Fibroblast of skin of scalp (primary cell): ENCODE results near the gene GIPC3.

Source experiments
- DNase-seq: peaks from one replicate; pipeline ENCODE4 v3.0.0-alpha.2; 2013

Gene GIPC3

DNA sequence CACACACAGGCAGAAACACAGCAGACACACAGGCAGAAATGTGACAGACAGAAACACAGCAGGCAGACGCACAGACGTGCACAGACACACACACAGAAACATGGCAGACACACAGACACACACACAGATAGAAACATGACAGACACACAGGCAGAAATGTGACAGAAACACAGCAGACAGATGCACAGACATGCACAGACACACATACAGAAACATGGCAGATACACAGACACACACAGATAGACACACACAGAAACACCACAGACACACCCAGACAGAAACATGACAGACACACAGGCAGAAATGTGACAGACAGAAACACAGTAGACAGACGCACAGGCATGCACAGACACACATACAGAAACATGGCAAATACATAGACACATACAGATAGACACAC is 20.1 kb downstream of the GIPC3 start:
- DNase-seq, result no peak

DNA sequence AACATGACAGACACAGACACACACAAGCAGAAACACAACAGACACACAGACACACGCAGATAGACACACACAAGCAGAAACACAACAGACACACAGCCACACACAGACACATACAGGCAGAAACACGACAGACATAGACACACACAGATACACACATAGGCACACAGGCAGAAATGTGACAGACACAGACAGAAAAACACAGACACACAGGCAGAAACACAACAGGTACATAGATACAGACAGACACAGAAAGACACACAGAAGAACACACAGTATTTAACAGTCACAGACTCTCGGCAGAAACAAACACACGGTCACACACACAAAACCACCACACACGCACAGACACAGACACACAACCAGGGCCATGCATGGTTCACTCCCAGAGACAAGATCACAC is 20.5 kb downstream of the GIPC3 start:
- DNase-seq, result no peak

DNA sequence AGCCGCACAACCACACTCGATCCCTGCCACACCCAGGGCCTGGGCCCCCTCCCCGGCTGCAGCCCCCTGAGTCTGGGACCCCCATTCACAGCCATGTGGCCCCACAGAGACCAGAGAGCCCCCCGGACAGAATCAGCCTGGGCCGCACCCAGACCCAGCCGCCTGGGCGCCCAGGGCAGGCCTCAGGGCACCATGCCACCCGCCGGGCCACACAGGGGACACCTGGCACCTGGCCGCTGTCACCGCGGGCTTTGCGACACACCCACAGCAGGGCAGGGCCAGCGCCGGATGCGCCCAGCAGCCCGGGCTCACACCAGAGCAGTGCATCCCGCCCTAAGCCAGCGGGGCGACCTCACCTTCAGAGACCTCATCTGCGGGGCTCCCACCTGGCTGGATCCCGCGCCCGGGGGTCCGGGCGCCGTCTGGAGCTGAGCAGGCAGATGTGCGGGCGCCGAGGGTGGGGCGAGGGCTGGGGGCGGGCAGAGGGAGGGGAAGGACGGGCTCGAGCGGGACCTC is 21.0 kb downstream of the GIPC3 start:
- DNase-seq, result no peak

DNA sequence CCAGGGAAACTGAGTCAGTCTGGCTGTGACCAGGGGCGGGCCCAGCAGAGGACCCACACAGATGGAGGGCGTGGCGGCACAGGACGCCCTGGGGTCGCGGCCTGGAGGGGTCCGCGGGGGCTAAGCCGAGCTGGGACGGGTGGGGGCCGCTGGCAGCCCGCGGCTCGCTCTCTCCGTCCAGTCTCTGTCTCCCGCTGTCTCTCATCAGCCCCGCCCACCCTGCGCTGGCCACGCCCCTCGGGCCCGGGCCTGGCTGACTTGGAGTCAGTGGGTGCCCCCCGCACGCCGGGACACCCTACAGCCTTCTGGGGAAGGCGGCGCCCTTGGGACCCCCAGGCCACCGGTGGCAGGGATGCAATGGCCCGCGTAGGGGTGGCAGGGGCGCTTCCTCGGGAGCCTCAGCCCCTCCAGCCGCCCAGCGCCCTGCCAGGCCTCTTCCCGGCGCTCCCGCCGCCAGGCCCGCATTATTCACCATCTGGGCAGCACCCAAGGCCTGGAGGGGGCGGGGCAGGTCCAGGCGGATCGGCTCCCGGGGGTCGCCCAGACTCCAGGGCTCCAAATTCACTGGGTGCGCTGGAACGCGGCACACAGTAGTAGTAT is 21.5 kb downstream of the GIPC3 start, which contains the start of gene TBXA2R:
TBXA2R (minus strand) TSS at position 186 of the 600 bp plus-strand sequence. CDS start 6,241 bp downstream, outside the sequence.
- peak; percentile 67 for DNase-seq

DNA sequence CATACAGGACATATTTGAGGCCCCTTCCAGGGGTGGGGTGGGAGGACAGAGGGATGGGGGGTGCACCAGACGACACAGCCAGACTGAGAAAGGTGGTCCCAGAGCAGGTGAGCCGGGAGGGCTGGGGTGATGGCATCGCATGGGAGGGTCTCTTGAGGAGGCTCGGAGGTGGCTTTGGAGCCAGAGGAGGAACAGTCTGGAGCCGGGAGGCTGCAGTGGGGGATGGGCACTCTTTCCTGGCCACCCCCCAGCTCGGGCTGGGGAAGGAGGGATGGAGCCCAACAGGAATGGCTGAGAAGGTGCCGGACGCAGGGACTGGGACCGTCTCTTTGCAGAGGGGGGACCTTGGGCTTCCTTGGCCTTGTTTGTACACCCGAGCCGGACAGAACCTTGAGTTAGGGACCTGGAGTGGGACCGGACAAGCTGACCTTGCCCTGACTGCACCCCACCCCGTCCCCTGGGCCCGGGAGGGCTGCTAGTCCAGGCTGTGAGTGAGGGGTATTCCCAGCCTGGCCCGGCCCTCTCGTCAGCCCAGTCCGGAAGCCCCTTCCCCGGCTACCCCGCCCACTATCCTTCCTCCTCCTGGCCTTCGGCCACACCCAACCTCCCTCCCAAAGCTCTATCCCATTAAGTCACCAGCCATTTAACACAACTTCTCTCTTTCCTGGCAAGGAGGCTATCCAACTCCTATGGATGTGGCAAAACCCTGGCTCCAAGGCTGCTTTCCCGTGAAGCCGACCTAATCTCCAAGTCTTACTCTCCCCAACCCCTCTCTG is 22.2 kb downstream of the GIPC3 start:
- DNase-seq, result peak; percentile 48

DNA sequence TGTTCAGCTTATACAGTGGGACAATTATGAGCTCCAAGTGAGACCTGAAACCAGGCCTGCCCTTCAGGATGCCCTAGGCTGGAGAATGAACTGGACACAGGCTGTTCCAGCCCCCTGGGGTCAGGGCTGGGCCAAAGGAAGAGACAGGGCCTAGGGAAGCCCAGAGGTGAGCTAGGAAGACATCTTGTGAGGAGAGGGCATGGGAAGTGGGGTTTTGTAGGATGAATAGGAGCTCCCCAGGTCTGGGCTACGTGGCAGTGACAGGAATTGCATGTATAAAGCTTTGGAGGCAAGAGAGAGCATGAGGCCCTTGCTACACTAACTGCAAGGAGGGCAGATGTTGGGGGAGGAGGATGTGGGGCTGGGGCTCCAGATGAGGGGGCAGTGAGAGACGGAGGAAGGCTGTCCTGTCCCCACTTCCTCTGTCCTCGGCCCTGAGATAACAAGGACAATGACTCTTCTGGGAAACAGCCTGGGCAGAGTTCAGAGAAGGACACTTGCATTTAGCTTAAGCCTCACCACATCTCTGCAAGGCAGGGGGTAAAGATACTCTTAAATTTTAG is 22.9 kb downstream of the GIPC3 start:
- no peak for DNase-seq

DNA sequence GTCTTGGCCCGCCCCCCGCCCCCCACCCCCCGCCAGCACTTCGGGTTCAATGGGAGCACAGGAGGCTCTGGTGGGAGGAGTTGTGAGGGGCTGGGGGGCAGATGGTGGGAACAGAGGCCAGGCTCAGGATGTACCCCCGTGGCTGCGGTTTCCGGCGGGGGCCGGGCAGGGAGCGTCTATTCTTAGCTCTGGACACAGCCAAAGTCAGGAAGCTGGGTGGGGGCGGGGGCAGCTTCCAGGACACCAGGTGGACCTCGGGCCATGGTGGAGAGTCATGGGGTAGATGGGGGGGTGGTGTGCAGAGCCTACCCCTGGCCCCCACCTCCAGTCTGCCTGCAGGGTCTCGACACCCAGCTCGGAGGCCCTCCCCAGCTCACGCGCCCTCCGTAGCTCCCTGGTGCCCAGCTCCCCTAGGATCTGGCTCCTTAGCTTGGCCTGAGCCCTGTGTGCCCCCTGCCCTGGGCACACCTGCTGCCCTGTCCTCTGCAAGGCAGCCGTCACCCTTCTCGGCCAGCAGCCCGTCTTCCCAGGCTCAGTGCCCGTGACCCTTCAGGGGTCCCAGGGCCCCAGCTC is 23.6 kb downstream of the GIPC3 start:
- DNase-seq, result peak; percentile 33

DNA sequence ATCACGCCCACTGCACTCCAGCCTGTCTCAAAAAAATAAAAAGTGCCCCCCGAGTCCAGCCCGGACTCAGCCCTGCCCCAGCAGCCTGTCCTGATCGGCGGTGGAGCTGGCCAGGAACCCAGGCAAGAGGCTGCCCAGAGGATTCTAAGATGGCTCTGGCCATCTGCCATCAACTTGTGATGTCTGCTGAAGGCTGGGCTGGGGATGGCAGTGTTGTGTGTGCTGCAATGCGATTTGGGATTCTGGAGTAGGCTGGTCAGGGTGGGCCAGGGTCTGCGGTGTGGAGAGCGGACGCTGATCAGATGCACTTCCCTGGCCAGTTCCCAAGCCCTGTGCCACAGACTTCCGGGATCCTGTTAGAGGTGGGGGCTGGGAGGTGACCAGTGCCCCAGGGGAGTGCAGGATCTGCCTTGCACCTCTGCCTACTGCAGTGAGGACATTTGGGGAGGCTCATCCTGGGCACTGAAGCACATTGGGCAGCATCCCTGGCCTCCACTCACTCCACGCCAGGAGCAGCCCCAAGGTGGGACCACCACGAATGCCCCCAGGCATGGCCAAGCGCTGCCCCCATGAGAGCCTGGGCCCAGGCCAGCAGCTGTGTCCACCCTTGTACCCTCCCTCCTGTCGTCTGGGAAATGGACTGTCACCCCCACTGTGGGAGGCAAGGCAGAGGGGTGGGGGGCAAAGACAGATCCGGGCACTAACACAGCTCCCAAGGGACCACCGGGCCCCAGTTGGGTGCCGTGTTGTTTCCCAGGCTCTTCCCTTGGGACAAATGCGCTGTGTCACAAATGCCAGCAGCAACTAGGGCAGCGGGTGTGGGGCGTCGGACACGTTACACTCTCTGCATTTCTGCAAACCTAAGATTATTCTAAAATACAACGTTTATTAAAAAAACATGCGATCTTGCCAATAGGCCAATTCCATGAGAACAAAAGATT is 24.8 kb downstream of the GIPC3 start:
- DNase-seq, result peak; percentile 25

DNA sequence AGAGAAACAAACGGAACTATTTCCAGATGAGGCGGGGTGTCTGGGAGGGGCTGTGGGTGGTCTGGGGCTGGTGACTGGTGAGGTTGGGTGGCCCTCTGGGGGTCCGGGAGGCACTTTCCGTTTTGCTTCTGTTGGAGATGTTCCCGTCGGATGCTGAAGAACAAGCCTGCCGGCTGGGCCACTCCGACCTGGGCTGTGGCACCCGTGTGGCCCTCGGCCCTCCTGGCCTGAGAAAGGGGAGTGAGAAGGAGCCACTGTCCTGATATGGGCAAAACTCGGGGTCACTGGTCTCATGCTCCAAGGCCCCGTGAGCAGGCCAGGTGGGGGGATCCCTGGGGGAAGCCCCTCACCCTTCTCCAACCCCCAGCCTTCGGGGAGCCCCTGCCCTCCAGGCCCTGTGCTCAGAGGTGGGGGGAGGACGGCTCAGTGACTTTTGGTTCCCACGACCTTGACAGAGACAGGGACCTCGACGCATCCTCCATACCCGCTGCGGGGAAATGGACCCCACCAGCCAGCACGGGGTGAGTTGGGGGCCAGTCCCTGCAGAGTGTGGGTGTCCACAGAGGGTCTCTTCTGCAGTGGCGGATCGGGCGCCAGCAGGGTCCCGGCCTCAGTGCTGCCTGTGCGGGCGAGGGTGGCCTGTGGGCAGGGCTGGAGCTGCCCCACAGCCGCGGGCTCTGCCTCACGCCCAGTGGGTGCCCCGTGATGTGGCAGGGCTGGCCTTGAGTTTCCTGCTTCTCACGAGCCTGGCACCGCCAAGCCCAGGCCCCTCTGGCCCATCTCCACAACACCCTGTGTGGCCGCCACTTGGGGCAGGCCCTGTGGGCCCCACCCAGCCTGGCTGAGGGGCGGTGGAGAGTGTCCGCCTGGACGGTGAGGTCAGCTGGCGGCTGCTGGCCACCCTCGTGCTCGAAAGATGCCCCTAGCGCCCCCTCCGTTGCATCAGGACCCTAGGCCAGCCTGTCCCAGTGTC is 25.8 kb downstream of the GIPC3 start:
- no peak for DNase-seq

DNA sequence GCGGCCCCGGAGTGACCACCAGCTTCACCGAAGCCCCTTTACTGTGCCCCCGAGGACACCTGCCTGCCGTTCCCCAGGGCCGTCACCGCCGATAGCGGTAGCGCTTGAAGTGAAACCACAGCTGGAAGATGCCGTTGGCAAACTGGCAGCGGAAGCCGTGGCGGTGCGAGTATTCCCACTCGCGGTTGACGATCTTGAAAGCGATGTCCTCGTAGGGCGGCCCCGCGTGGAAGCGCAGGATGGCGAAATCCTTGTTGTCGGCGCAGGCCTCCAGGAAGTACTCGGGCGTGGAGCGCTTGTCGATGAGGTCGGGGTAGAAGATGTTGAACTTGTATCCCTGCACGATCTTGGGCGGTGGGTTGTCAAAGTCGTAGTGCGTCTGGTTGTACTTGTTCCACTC is 26.6 kb downstream of the GIPC3 start:
- DNase-seq, result no peak

DNA sequence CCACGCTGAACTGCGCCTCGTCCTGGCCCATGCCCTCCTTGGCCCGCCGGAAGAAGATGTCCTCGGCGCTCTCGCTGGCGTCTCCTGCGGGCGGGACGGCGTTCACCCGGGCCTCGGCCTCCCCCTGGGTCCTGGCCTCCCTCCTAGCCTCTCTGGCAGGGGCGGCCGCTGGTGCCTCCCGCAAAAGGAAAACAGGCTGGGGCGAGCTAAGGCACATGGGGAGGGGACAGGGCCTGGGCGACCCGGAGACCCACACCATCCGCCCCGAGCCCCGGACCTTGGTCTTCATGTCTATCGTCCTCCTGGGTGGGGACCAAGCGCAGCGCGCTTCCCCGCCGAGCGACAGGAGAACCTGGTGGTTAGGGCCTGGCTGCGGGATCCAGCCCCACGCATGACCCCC is 27.1 kb downstream of the GIPC3 start:
- no peak for DNase-seq

DNA sequence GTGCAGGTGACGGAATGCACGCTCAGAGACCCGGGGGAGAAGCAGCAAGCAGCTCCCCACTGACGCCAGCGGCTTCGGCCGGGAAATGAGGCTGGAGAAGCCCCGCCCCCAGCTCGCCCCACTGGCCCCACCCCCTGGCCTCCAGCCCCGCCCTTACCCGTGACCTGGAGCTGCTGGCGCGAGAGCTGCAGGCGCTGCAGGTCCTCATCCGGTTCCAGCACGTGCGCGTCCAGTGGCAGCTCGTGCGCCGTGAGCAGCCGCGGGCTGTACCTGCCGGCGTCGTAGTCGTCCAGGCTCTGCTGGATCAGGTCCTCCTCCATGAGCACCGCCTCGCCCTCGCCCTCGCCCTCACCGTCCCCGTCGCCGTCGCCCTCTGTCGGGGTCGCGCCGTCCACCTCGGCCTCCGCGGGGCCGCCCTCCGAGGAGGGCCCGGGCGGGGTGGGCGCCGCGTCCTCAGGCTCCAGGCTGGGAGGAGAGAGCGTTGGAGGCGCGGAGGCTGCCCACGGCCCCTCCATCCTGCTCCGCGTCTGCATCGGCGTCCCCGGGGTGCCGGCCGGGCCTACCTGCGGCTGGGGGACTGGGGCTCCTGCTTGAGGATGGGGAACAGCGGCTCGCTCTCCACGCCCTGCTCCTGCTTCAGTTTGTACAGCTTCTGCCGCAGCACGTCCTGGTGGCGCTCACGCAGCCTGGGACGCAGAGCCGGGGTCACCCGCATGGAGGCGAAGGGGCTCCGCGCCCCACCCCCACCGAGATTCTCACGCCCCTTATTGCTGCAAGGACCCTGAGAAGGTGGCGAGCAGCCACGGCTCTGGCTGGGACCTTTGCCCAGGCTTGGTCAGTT is 27.8 kb downstream of the GIPC3 start:
- no peak for DNase-seq

DNA sequence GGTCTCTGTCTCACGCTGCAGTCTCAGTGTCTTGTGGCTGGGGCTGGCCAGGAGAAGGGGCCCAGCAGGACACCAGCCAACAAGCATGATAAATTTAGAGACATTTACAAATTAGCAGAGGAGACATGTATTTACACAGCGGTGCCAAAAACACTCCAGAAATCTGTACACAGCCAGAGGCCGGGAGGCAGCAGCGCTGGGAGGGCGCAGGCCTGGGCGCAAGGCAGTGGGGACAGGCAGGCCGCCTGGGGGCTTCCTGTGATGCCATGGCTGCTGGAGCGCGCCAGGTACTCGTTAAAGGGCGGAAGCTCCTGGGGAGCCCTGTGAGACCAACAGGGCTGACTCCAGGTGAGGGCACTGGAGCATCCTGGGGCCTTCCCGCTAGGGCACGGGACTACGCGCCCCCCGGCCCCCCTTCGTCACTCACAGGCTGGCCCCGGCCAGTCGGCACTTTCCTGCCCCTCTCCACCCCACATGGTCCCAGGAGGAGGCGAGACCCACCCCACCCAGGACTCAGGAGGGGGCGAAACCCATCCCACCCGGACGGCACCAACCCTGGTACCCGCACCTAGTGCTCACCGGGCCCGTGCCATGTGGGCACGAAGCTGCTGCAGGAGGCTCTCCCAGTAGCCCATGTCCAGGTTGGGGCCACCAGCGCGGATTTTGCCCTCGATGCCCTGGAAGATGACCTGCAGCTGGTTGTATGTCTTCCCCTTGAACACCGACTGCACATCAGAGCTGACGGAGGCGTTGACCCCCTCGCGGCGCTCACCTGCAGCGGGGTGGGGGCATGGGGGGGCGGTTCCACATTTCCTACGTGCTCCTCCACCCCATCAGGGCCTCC is 28.8 kb downstream of the GIPC3 start:
- DNase-seq, result no peak

DNA sequence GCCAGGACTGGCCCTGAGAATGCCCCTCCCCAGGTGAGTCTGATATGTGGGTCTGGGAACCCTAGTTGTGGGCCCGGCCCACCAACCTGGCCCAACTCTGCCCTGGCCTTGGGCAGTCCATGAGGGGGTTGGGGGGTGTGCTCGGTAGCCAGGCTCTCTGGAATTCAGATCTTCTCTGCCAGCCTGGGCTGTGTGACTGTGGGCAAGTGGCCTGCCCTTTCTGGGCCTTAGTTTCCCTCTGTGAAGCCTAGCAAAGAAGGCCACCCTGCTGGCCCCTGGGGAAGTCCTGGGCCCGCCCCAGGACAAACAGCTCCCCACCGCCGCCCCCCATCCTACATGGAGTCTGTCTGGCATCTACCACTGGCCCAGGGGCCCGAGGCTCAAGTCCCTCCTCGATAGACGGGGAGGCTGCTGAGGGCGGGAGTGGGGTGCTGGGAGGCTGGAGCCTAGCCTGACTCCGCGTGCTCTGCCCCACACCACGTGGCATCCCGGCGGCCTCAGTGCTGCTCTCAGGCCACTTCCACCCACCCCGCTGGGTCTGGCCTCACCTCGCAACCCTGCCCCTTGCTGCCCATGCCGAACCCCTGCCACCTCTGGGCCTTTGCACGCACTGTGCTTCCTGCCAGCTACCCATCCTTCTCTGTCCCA is 29.7 kb downstream of the GIPC3 start:
- DNase-seq, result no peak

DNA sequence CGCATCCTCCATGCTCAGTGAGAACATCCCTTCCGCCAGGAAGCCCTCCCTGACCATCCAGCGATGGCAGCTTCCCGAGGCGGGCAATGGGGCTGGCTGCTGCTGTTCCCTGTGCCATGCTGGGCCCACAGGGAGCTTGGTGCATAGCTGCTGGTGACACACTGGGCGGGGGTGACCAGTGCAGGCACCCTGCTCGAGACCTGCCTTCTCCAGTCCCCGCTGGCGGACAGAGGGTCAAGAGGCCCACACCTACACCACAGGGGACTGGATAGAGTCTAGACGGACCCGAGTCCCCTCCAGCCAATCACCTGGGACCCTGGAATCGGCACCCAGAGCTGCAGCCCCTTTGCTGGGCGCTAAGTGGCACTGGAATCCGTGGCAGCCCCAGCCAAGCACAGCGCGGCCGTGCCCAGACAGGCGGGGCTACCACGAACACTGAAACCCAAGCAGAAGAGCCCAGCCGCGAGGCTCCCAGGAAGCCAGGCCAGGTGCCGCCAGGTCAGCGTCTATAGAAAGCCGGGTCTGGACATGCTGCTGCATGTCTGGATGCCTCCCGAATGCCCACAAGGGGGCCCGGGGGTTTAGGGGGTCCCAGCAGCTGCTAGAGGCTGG is 30.4 kb downstream of the GIPC3 start:
- no peak for DNase-seq

DNA sequence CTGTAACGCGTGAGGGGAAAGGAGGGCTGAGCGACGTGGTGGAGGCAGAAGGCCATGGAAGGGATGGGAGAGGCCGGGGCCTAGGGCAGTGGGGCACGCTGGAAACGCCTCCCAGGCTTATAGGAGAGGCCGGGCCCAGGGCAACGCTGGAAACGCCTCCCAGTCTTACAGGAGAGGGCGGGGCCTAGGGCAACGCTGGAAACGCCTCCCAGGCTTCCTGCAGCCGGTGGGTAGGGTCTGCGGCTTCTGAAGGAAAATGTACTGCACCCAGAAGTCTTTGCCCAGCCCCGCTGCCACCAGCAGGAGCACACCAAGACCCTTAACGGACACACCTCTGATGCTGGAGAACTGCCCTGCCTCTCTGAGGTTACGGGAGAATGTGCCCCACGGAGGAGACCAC is 32.2 kb downstream of the GIPC3 start:
- DNase-seq, result no peak

DNA sequence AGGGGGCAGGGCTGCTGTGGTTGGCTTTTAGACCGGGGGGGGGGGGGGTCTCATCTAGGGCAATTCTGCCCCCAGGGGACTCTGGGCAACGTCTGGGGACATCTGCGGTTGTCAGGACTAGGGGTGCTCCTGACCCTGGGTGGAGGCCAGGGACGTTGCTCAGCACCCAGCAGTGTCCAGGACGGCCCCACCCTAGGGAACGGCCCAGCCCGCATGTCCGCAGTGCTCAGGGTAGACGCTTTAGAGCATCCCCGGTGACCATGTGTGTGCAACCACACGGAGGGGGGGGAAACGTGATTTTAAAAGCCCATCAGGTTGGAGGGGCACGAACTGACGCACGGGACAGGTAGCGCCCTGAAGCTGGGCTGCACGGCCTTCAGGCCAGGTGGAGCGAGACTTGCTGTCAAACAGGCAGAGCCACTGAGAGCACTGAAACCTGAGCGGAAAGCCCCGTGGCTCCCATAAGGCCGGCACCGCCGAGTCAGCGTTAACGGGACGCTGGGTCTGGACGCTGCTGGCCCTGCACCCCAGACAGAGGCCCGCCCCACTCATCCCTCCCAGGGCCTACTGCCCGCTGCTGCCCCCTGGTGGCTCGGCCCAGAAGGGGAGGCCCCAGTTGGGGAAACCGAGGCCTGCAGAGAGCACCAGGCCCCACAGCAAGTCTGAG is 33.0 kb downstream of the GIPC3 start:
- peak; percentile 52 for DNase-seq
